GM12878 (cell line): Measurements from ENCODE around the gene ADAMTS2. TPM values are rescaled to one million over a fixed set of nuclear protein-coding genes. Genes with fewer than 3 reads are reported as not detected.

Experiments used
- ATAC-seq: fragments of 200-7000 bp; cut with Tn5 transposase; 3 replicates; pipeline ENCODE4 v1.9.1; 2020; ENCODE audit warnings: mild to moderate bottlenecking, moderate library complexity
- BruUV-seq: library from RNA; stranded (reverse); fragments of 400-500 nt; replicated peaks from 2 replicates; lab custom pipeline; 2021; lab: Mats Ljungman, UMichigan
- CTCF ChIA-PET: fragments of 300-600 bp; sonication (Branson Sonifier 250); formaldehyde crosslinking; extraction: SDS; loops from one replicate; lab custom pipeline; 2021; ENCODE audit warnings: inconsistent platforms; lab: Yijun Ruan, JAX
- POLR2A ChIA-PET: fragments of 350-600 bp; formaldehyde crosslinking; extraction: SDS; loops from one replicate; lab custom pipeline; 2021; ENCODE audit warnings: inconsistent platforms; lab: Charles Lee
- RAD21 ChIA-PET: fragments of 300-600 bp; sonication (Branson Sonifier 250); formaldehyde crosslinking; loops from one replicate; lab custom pipeline; 2023; ENCODE audit warnings: antibody characterized with exemption; ENCODE audit not compliant: unreplicated experiment; lab: Charles Lee
- SMC1A ChIA-PET: fragments of 300-600 bp; sonication (Branson Sonifier 250); formaldehyde crosslinking; loops from one replicate; lab custom pipeline; 2023; ENCODE audit not compliant: unreplicated experiment, uncharacterized antibody; lab: Charles Lee
- DNase-seq: peaks from one replicate; pipeline ENCODE4 v3.0.0-alpha.2; 2011; ENCODE audit warnings: low read depth, low spot score
- FAIRE-seq: peaks from 3 replicates; lab custom pipeline; 2011; peaks lifted over from hg19 to GRCh38; lab: Jason Lieb, UNC
- H2AFZ ChIP-seq: 2 replicates; pipeline ENCODE4 v1.6.0; 2011; ENCODE audit warnings: low read depth, low read length, control low read depth; ENCODE audit not compliant: control insufficient read depth
- H3K27ac ChIP-seq: 2 replicates; pipeline ENCODE4 v1.5.1; 2011; ENCODE audit warnings: control low read depth; ENCODE audit not compliant: control insufficient read depth, insufficient read depth
- H3K27me3 ChIP-seq, 2 experiments: replicated peaks in 1 of 2; 2 replicates each; pipeline versions ENCODE4 v1.6.0 to v1.6.1; 2011; ENCODE audit warnings: low read length in 1 of 2; ENCODE audit not compliant: control insufficient read depth in 2 of 2, insufficient read depth in 2 of 2
- H3K36me3 ChIP-seq, 2 experiments: 2 replicates each; pipeline ENCODE4 v1.5.1; 2011; ENCODE audit warnings: low read length in 1 of 2; ENCODE audit not compliant: control insufficient read depth in 2 of 2, insufficient read depth in 2 of 2
- H3K4me1 ChIP-seq: 2 replicates; pipeline ENCODE4 v1.6.1; 2011; ENCODE audit warnings: mild to moderate bottlenecking, low read length, moderate library complexity, mixed read lengths; ENCODE audit not compliant: control insufficient read depth, insufficient read depth
- H3K4me2 ChIP-seq: 2 replicates; pipeline ENCODE4 v1.6.0; 2011; ENCODE audit warnings: control low read depth; ENCODE audit not compliant: control insufficient read depth, insufficient read depth
- H3K4me3 ChIP-seq: fragments of 200-600 bp; sonication (generic); 2 replicates; pipeline ENCODE4 v1.5.1; 2016
- H3K79me2 ChIP-seq: 2 replicates; pipeline ENCODE4 v1.6.0; 2011; ENCODE audit warnings: low read length; ENCODE audit not compliant: control insufficient read depth, insufficient read depth
- H3K9ac ChIP-seq: 2 replicates; pipeline ENCODE4 v1.8.0; 2011; ENCODE audit warnings: low read length, control low read depth, mixed read lengths; ENCODE audit not compliant: control insufficient read depth, insufficient read depth
- H3K9me3 ChIP-seq: replicated peaks from 3 replicates; pipeline ENCODE4 v1.5.1; 2011; ENCODE audit warnings: mild to moderate bottlenecking, low read length; ENCODE audit not compliant: control insufficient read depth, insufficient read depth
- H4K20me1 ChIP-seq: 2 replicates; pipeline ENCODE4 v1.6.0; 2011; ENCODE audit not compliant: control insufficient read depth, insufficient read depth
- ASH2L ChIP-seq: fragments of 300-600, 200-600 bp; sonication (generic); IDR thresholded peaks from 2 replicates; pipeline ENCODE4 v1.6.1; 2017; ENCODE audit warnings: low read depth, mild to moderate bottlenecking, borderline replicate concordance
- CHD2 ChIP-seq: IDR thresholded peaks from 2 replicates; pipeline ENCODE4 v1.6.1; 2011; ENCODE audit warnings: low read depth, low read length, improper control_type of control experiment, borderline replicate concordance
- EGR1 ChIP-seq, 2 experiments: IDR thresholded peaks; 1 replicate in 1 of 2; 2 replicates in 1 of 2; pipeline ENCODE4 v1.6.1; 2011 to 2012; ENCODE audit warnings: low read depth in 2 of 2, low read length in 2 of 2, borderline replicate concordance in 1 of 2, mild to moderate bottlenecking in 1 of 2, moderate library complexity in 1 of 2
- ESRRA ChIP-seq: IDR thresholded peaks from 2 replicates; pipeline ENCODE4 v1.6.1; 2012; ENCODE audit warnings: mild to moderate bottlenecking, low read length, improper control_type of control experiment
- LARP7 ChIP-seq: fragments of 450-650 bp; IDR thresholded peaks from 2 replicates; pipeline ENCODE4 v1.6.1; 2017; ENCODE audit warnings: mild to moderate bottlenecking
- PKNOX1 ChIP-seq: fragments of 450-650 bp; IDR thresholded peaks from 2 replicates; pipeline ENCODE4 v1.6.1; 2016; ENCODE audit warnings: mild to moderate bottlenecking
- POLR2AphosphoS2 ChIP-seq: IDR thresholded peaks from 2 replicates; pipeline ENCODE4 v1.6.1; 2011; ENCODE audit warnings: low read depth, mild to moderate bottlenecking, low read length, improper control_type of control experiment, moderate library complexity
- RCOR1 ChIP-seq: conservative IDR thresholded peaks from 2 replicates; pipeline ENCODE4 v1.6.1; 2012; ENCODE audit warnings: low read depth, low read length, improper control_type of control experiment
- WGBS: methylation state at CpG from one replicate; pipeline ENCODE4 v1.1.6; 2016; ENCODE audit warnings: low lambda C conversion rate; ENCODE audit not compliant: insufficient replicate concordance, insufficient coverage; ENCODE audit errors: missing lambda C conversion rate; 5-methylcytosine and 5-hydroxymethylcytosine counted together
- in situ Hi-C: fragments of 300-500 bp; cut with MboI; formaldehyde crosslinking; loops from 9 replicates; pipeline ENCODE4 v1.14.3; 2018; ENCODE audit warnings: mixed read lengths
- intact Hi-C: fragments of 100-400 bp; cut with micrococcal nuclease; formaldehyde crosslinking; loops from one replicate; pipeline ENCODE4 v1.14.2; 2022; ENCODE audit not compliant: unreplicated experiment
- polyA plus RNA-seq, 11 experiments: library from polyadenylated mRNA; depleted of rRNA in 4 of 11; unstranded in 6 of 11; stranded (reverse) in 5 of 11; fragments of >200 nt; fragmentation: Nextera tagmentation in 4 of 11; fragmentation: Illumina TruSeq in 1 of 11; extraction: Ambion mirVana in 4 of 11; extraction: Trizol in 1 of 11; gene quantifications; 1 replicate in 1 of 11; 2 replicates in 10 of 11; pipeline versions ENCODE4 v1.2.1 to v1.2.3, GENCODE V29; 2011 to 2016; ENCODE audit warnings: inconsistent platforms in 2 of 11, missing spikeins in 2 of 11, low read depth in 1 of 11
- total RNA-seq, 4 experiments: library from RNA; depleted of rRNA in 3 of 4; stranded (reverse); fragments of >200 nt in 3 of 4; fragmentation: Illumina TruSeq in 1 of 4; extraction: Trizol in 1 of 4; gene quantifications; 2 replicates each; pipeline versions ENCODE4 v1.2.1 to v1.2.3, GENCODE V29; 2013 to 2021
- TF ChIP-seq, protein P1 (sequence below): fragments of 450-650 bp; IDR thresholded peaks from 2 replicates; pipeline ENCODE4 v1.6.1; 2018; ENCODE audit warnings: borderline replicate concordance, mild to moderate bottlenecking; ENCODE audit not compliant: partially characterized antibody

Gene ADAMTS2
- total and polyA plus RNA-seq, 10 of the 15 experiments (the other 5 are each of a cell fraction or from before 2014, with no cell fraction given): 0.03 to 0.05 TPM; not detected in 8

DNA sequence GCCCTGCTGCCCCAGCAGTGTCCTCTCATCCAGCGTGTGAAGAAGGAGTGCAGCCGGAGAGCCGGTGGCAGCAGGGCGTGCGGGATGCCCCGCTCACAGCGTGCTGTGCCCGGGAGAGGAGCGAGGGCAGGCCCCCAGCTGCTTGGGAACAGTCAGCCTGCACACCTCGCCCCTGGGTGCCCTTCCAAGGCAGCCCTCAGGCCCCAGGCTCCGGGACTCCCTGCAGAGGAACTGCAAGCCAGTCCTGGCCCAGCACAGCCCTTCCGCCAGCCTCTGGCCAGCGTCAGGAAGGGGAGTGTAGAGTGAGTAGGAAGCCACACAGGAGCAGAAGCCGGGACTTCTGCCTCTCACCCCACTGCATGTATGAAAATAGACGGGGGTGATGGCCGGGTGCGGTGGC, 43.5 kb downstream of the ADAMTS2 start:
- Histone ChIP-seq H3K27me3 (no peaks in the 10 kb centered on the region), H3K79me2 (no peaks in the 10 kb centered on the region), H3K4me3 (no peak overlapping the region), H3K9me3 (no peaks in the 10 kb centered on the region; the same call in 1 of the 3 replicates), H3K4me1 (no peaks in the 10 kb centered on the region), H3K9ac (no peak overlapping the region), H4K20me1 (no peaks in the 10 kb centered on the region), H3K4me2 (no peak overlapping the region)
- FAIRE-seq (no peak), DNase-seq (no peak), ATAC-seq (no peak)
- in situ Hi-C loops: no loop called here
- ChIA-PET CTCF (no interaction called here), POLR2A (no interaction called here), SMC1A (no interaction called here), RAD21 (no interaction called here)
- intact Hi-C loops: no loop called here
- TF ChIP-seq ESRRA (no peak), POLR2AphosphoS2 (no peak), EGR1 (IDR thresholded peaks at IDR 0.05; ENCODE audit: borderline replicate concordance in 1 of 2, low read depth in 2 of 2, low read length in 2 of 2) (no peak), LARP7 (no peak), PKNOX1 (no peak), RCOR1 (no peak), ASH2L (no peak), CHD2 (no peak)
- TF ChIP-seq, protein P1, sequence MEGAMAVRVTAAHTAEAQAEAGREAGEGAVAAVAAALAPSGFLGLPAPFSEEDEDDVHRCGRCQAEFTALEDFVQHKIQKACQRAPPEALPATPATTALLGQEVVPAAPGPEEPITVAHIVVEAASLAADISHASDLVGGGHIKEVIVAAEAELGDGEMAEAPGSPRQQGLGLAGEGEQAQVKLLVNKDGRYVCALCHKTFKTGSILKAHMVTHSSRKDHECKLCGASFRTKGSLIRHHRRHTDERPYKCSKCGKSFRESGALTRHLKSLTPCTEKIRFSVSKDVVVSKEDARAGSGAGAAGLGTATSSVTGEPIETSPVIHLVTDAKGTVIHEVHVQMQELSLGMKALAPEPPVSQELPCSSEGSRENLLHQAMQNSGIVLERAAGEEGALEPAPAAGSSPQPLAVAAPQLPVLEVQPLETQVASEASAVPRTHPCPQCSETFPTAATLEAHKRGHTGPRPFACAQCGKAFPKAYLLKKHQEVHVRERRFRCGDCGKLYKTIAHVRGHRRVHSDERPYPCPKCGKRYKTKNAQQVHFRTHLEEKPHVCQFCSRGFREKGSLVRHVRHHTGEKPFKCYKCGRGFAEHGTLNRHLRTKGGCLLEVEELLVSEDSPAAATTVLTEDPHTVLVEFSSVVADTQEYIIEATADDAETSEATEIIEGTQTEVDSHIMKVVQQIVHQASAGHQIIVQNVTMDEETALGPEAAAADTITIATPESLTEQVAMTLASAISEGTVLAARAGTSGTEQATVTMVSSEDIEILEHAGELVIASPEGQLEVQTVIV: no peak
- TF ChIP-seq, all 136 proteins: peak for 0
- H2AFZ ChIP-seq: no peak overlapping the region
- H3K36me3 ChIP-seq: no peaks in the 10 kb centered on the region
- H3K27ac ChIP-seq: no peak overlapping the region
- WGBS: 57% methylated on average over 16 of the region's 17 CpGs
- no TSS peak for BruUV-seq
